ENCODE data around the gene CBFA2T3.

Gene CBFA2T3

GRCh38 chr16:88939245-88939971, 37.6 kb downstream of the CBFA2T3 start:
- no peak for DNase-seq (ENCODE audit: low read depth in 2 of 2)

GRCh38 chr16:88938777-88939244, 38.2 kb downstream of the CBFA2T3 start:
- DNase-seq (ENCODE audit: low read depth in 2 of 2), result no peak

DNA sequence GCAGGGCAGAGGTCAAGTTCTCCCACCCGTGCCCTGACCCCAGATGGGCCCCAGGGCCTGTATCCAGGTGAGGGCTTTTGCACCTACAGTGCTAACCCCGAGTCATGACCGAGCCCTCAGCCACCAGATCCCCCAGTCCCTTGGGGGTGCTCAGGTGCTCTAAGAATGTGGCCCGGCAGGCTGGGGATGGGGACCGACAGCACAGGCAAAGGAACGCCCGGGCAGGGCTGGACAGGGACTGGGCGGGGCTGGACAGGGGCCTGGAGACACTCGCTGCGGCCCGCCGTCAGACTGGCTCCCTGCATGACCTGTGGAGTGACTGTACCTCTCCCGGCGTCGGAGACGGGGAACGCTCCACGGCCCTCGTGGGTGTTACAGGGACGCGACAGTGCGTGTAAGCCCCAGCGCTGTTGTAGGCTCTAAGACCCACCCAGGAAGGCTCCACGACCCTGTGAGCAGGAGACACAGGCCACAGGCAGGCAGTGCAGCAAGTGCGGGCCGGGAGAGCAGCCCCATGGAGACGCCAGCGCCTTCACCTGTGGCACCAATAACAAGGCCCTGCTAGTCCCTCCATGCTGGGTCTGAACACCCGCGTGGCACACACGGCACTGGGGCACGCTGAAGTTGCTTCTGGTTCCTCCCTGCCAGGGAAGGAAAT, 38.8 kb downstream of the CBFA2T3 start:
- DNase-seq (ENCODE audit: low read depth in 2 of 2), result no peak

DNA sequence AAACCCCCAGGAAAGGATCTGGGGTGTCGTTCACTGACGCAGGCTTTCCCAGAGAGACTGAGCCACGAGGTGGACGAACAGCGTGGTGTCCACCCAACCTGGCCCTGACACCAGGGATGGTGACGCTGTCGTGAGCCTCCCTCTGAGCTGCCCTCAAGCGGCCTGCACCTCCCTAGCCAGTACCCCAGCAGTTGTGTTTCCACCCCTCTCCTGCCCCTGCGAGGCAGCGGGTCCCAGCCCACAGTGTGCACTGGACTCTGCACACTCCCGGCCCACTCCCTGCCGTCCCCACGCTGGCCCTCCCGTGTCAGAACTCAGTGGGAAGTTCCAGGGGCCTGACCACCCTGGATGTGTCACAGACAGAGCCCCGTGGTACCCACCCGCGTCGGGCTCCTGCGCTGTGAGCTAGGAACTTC, 39.8 kb downstream of the CBFA2T3 start:
- no peak for DNase-seq (ENCODE audit: low read depth in 2 of 2)

DNA sequence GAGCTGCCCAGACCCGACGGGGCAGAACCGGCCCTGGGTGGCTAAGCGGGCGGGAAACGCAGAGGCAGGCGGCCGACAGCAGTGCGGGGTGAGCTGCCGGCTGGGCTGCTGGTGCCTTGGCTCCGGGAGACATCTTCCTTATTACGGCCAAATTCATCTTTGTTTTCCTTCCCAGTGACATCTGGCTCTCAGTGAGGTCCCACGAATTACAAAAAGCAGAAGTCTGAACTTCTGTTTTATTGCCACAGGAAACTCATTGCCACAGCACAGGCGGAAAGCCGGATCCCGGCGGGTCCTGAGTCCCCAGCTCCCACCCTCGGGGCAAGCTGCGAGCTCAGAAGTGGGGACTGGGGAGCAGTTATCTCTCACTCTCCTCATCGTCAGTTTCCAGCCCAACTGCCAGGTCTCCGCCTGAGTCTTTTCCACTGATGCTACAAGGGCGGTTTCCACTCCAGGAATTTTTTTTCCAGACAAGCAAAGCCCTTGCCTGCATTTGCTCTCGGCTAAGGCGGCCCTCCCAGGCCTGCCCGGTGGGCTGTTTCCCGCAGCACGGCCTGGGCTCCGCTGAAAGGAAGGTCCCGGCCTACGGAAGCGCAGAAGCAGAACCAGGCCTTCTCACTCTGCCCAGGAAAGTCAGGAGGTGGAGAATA, 40.3 kb downstream of the CBFA2T3 start:
- no peak for DNase-seq (ENCODE audit: low read depth in 2 of 2)

- DNase-seq (ENCODE audit: low read depth in 2 of 2), result no peak
Measured at GRCh38 chr16:88936008-88936555, 40.9 kb downstream of the CBFA2T3 start.

DNA sequence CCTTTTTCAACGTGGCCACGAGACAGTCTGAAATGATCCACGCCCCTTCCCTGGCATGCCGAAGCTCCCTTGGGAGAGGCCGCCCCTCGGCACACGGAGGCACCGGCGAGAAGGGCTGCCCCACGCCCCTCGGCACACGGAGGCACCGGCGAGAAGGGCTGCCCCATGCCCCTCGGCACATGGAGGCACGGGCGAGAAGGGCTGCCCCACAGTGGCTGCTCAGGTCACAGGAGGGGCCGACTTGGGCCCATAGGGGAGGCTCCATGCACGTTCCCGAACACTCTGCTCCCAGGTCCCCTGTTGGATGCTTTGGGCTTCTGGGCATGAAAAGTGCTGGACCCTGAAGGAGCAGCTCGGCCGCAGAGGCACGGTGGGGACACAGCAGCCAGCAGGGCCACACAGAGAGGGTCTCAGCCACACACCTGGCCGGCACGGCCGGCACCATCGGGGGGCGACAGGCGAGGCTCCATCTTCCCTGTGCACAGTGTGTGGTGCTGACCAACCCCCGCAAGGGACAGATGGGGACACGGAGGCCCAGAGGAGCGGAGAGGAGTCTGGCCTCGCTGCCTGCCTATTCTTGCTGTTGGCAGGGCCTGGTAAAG, 42.8 kb downstream of the CBFA2T3 start:
- no peak for DNase-seq (ENCODE audit: low read depth in 2 of 2)

DNA sequence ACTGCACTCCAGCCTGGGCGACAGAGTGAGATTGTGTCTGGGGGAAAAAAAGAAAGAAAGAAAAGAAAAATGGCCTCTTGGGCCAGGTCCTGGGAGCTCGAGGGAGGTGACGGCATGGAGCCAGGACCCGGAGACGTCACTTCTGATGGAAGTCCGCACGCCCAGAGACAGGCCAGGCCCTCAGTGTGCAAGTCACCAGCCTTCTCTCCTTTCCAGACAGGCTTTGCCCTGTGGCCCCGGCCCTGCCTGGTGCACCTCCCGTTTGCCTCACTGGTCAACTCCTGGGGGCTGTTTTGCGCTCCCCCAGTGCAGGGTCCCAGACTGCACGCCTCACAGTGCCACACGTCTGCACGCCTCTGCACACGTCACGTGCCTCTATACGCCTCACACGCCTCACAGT, 44.1 kb downstream of the CBFA2T3 start:
- no peak for DNase-seq (ENCODE audit: low read depth in 2 of 2)

DNA sequence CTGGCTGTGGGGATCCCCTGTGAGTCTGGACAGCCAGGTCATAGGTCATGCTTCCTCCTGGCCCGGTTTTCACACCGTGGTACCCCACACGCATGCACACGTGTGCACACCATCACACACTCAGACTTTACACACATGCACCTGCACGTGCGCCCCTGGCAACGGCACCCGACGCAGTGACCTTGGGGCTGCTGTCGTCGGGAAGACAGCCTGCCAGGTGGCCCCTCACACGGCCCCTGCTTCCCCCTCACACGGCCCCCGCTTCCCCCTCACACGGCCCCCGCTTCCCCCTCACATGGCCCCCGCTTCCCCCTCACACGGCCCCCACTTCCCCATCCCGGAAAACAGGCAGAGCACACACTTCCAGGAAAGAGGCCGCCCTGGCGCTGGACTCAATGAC, 45.1 kb downstream of the CBFA2T3 start:
- no peak for DNase-seq (ENCODE audit: low read depth in 2 of 2)

DNA sequence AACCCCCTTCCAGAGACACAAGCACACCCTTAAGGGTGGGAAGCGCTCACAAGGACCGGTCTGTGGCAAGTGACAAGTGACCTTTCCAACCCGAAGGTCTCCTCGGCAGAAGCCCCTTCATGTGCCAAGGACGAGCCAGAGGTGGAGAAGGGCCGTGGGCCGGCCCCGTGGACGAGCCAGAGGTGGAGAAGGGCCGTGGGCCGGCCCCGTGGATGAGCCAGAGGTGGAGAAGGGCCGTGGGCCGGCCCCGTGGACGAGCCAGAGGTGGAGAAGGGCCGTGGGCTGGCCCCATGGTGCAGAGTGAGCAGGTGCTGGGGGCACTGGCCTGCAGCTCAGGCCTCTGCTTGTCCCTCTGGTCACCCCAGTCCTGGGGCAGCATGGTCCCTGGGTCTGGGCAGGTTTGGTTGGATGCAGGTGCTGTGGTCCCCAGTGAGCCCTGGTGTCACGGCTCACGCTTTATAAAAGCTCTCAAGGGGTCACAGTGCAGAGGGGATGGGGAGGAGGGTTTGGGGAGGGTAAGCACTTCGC, 45.6 kb downstream of the CBFA2T3 start:
- no peak for DNase-seq (ENCODE audit: low read depth in 2 of 2)

GRCh38 chr16:88930716-88931115, 46.3 kb downstream of the CBFA2T3 start:
- no peak for DNase-seq (ENCODE audit: low read depth in 2 of 2)

- DNase-seq (ENCODE audit: low read depth in 2 of 2), result no peak
Measured at GRCh38 chr16:88929091-88929445, 47.9 kb downstream of the CBFA2T3 start.

- no peak for DNase-seq (ENCODE audit: low read depth in 2 of 2)
Measured at GRCh38 chr16:88928405-88929090, 48.5 kb downstream of the CBFA2T3 start.

GRCh38 chr16:88927661-88928060, 49.3 kb downstream of the CBFA2T3 start:
- no peak for DNase-seq (ENCODE audit: low read depth in 2 of 2)

DNA sequence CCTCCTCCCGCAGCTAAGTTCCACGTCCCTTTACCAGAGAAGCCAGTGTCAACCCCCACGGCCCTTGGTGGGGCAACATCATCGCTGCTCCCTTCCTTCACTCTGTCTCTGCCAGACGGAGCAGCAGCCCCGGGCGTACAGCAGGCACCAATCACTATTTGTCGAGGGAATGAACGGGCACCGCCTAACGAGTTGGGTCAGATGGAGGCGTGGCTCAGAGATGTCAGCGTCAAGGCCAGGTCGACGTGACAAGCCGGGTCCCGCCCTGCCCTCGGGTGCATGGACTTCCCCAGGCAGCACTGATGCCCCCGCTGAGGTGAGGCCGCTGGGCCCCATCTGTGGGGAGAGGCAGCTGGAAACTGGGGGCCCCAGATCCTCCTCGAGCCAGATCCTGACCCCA, 50.0 kb downstream of the CBFA2T3 start:
- DNase-seq (ENCODE audit: low read depth in 2 of 2), result no peak

- no peak for DNase-seq (ENCODE audit: low read depth in 2 of 2)
Measured at GRCh38 chr16:88926374-88926990, 50.5 kb downstream of the CBFA2T3 start.

DNA sequence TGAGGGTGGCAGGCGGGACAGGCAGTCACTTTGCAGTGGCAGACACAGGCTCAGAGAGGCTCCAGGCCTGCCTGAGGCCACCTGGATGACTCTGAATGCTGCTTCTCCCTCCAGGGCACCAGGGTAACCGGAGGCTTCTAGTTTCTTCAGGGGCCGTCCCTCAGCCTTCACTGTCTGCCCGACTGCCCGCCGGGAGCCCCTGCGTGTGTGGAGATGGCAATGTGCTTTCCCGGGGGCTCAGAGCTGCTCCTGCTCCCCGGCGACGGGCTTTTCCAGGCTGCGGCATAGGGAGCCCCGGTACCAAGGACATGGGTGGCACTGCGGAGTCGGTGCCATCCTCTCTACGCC, 51.5 kb downstream of the CBFA2T3 start:
- no peak for DNase-seq (ENCODE audit: low read depth in 2 of 2)

DNA sequence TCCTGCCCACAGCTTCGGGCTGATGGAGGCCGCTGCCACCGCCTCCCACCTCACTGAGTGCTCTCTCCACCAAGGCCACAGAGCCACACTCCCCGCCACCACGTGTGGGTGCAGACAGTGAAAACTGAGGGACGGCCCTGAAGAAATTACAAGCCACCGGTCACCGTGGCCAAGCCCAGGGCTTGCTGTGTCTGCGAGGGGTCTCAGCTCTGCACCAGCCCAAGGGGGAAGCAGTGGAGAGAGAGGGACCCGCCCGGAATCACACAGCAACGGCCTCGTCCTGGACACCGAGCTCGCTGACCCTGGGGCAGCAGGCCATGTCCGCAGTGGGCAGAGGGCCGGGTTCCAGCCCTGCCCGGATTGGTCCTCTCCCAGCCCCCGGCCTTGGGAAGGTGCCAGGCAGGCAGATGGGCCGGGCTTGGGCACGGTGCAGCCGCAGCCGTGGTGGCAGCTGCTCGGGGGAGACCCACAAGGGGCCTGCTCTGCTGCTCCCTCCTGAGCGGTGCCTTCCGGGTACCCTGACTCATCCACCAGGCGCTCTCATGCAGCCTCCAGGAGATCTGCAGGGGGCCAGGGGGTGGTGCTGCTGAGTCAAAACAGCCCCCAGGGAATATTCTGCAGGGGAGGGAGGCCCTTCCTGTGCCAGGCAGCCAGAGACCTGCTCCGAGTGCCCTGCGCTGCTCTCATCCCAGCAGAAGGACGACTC, 52.0 kb downstream of the CBFA2T3 start:
- DNase-seq (ENCODE audit: low read depth in 2 of 2), result no peak

DNA sequence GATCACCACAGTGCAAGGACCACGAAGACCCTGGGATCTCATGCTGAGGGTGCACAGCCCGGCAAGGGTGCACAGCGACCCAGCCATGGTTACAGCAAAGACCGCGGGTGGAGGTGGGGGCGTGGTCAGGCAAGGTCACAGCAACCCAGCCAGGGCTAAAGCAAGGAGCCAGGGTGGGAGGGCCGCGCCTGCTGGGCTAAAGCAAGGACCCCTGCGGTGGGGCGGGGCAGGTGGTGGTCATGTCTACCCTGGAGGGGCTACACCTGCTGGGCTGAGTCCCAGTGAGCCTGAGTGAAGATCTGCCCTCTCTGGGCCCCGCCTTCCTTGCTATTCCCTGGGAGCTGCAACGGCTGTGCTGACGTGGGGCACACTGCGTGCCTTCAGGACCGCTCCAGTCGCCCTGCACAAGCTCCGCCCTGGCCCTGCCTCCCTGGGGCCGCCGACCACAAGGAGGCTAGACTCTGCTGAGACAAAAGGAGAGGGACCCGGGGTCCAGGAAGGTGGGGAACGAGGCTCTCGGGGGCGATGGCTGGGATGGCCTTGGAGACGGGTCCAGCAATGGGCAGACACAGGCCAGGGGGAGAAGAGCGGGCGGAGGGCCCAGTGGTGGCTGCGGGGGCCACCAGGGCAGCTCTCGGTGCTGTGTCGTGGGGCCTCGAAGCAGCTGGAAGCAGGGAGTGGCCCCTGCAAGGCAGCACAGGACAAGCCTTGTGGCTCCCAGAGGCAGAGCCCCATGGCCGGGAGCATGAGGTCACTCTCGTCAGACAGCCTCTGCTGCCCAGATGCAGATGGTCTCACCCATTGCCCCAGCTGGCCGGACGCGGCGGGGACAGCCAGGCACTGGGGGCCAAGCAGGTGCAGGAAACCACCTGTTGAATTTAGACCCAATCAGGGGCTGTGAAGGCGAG, 52.8 kb downstream of the CBFA2T3 start:
- no peak for DNase-seq (ENCODE audit: low read depth in 2 of 2)
